H1 (cell line): ENCODE results near the gene ENTREP1. TPM values are rescaled to one million over a fixed set of nuclear protein-coding genes. Genes with fewer than 3 reads are reported as not detected.

Source experiments
- CTBP2 ChIP-seq: IDR thresholded peaks from 2 replicates; pipeline ENCODE4 v1.7.0; 2011; ENCODE audit warnings: borderline replicate concordance, mild to moderate bottlenecking, moderate library complexity, mixed read lengths, low read length; ENCODE audit not compliant: insufficient read depth, insufficient read length
- POU5F1 ChIP-seq: IDR thresholded peaks from 2 replicates; pipeline ENCODE4 v1.6.1; 2011; ENCODE audit warnings: low read depth, mild to moderate bottlenecking, low read length, moderate library complexity
- ZNF274 ChIP-seq: IDR thresholded peaks from 2 replicates; pipeline ENCODE4 v1.7.0; 2012; ENCODE audit warnings: low read length, borderline replicate concordance; ENCODE audit errors: extremely low read depth
- polyA plus RNA-seq, 7 experiments: library from polyadenylated mRNA; depleted of rRNA in 3 of 7; stranded (reverse) in 5 of 7; unstranded in 2 of 7; fragments of >200 nt in 5 of 7; fragments of 200-250 nt in 2 of 7; gene quantifications; 1 replicate in 5 of 7; 2 replicates in 1 of 7; 4 replicates in 1 of 7; pipeline versions ENCODE4 v1.2.1 to v1.2.3, GENCODE V29; 2011 to 2013; ENCODE audit warnings: missing spikeins in 2 of 7, mixed read lengths in 2 of 7
- total RNA-seq: library from RNA; stranded (reverse); fragmentation: NEBNext Ultra II Directional; extraction: Animal tissue kit (Norgen Biotek cat#: 25700); gene quantifications from 2 replicates; pipeline ENCODE4 v1.2.1, GENCODE V29; 2021

Gene ENTREP1
- total and polyA plus RNA-seq, 2 of the 8 experiments (the other 6 are each of a cell fraction or from before 2014, with no cell fraction given) = 15.3 to 25.0 TPM

DNA sequence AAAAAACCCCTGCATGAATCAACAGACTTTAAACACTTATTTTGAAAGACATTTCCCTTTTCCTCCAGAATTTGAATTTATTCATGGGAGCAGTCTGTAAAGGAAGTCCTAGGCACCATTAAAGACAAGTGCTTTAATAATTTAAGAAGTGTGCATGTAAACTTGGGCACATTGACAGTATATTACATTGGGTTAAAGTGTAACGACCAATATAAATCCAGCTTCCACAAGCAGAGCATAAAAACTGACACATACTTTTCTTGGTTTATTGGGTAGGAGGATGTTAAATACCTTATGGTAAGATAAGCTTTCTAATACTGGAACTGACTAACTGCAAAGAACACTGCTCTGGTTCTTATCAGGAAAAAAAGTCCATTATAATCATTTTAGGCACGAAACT, 1.2 kb upstream of the ENTREP1 start (continued):
- no peak for TF ChIP-seq CTBP2
- no peak for TF ChIP-seq ZNF274
- no peak for TF ChIP-seq POU5F1
